ENCODE results near the gene REEP3.

DNA sequence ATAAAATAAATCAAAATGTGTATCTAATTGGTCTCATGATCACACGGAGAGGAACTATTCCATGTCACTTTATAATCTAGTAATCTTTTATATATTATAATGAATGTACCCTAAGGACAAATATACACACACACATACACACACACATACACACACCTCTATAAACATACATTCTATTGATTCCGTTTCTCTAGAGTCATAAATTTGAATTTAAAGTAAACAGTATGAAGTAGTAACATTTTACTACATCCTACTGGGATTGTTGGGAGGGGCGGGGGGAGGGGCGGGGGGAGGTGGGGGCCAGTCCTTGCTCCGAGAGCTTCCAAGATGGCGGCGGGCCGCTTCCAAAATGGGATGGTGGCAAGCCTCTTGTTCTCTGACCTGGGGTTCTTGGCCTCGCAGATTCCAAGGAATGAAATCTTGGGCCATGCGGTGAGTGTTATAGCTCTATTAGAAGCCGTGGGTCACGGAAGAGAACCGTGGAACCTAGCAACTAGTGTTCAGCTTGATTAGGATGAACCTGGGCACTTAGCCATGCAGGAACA lies 143.2 kb downstream of the REEP3 start:
- no peak for TF ChIP-seq GATA2 (IDR thresholded peaks at IDR 0.05; ENCODE audit: low read depth, low read length)
- no peak for TF ChIP-seq GATA3 (IDR thresholded peaks at IDR 0.05; ENCODE audit: low read depth, low read length)

Measured in SH-SY5Y (cell line).